Left hindlimb (tissue), 1 donor: ENCODE measurements around the gene ZNF132.
"Not testable (repeated sequence)": the region's sequence is repeated elsewhere in the genome, so short reads cannot be mapped to it uniquely, and the experiment has no call there.

ENCODE experiments used
- DNase-seq: peaks from one replicate; pipeline ENCODE4 v3.0.0-alpha.2; 2018

ZNF132 gene

GRCh38 chr19:58466760-58467589, 27.0 kb upstream of the ZNF132 start, which contains the start of gene ZNF324:
ZNF324 (plus strand) TSS chr19:58467080; CDS start chr19:58469186, 2,106 bp downstream.
- peak; percentile 98 for DNase-seq

- no peak for DNase-seq
These were observed 26.3 kb upstream of the ZNF132 start for GRCh38 chr19:58466089-58466759.

- DNase-seq, result no peak
These were observed 20.1 kb upstream of the ZNF132 start for GRCh38 chr19:58460039-58460438.

- no peak for DNase-seq
These were observed 16.2 kb upstream of the ZNF132 start for GRCh38 chr19:58456111-58456510.

GRCh38 chr19:58455306-58455705, 15.4 kb upstream of the ZNF132 start:
- DNase-seq, result no peak

- no peak for DNase-seq
These were observed 13.8 kb upstream of the ZNF132 start for GRCh38 chr19:58453743-58454142.

- peak; percentile 96 for DNase-seq
These were observed 11.6 kb upstream of the ZNF132 start, which contains the start of gene ZNF324B for GRCh38 chr19:58451358-58452101. ZNF324B (plus strand) TSS chr19:58451622; CDS start chr19:58453702, 2,080 bp downstream.

- DNase-seq, result no peak
These were observed 11.0 kb upstream of the ZNF132 start for GRCh38 chr19:58450856-58451357.

- DNase-seq, result not testable (repeated sequence)
These were observed 10.0 kb upstream of the ZNF132 start for GRCh38 chr19:58449980-58450379.

- DNase-seq, result not testable (repeated sequence)
These were observed 8.9 kb upstream of the ZNF132 start for GRCh38 chr19:58448860-58449259.

GRCh38 chr19:58442986-58443385, 3.0 kb upstream of the ZNF132 start:
- DNase-seq, result not testable (repeated sequence)

GRCh38 chr19:58440556-58440955, 603 bp upstream of the ZNF132 start:
- no peak for DNase-seq

- DNase-seq, result no peak
These were observed 5.7 kb downstream of the ZNF132 start for GRCh38 chr19:58434217-58434616.

- DNase-seq, result no peak
These were observed 10.2 kb downstream of the ZNF132 start for GRCh38 chr19:58429745-58430144.

- DNase-seq, result no peak
These were observed 11.3 kb downstream of the ZNF132 start for GRCh38 chr19:58428617-58429016.

GRCh38 chr19:58417071-58417470, 22.9 kb downstream of the ZNF132 start:
- DNase-seq, result no peak

GRCh38 chr19:58416604-58417003, 23.3 kb downstream of the ZNF132 start:
- DNase-seq, result no peak

- no peak for DNase-seq
These were observed 30.8 kb downstream of the ZNF132 start for GRCh38 chr19:58409010-58409790.

GRCh38 chr19:58408152-58409009, 31.6 kb downstream of the ZNF132 start, which contains the start of gene ZNF584:
ZNF584 (plus strand) TSS chr19:58408649; CDS start chr19:58409148, 499 bp downstream.
- DNase-seq, result peak; percentile 97

GRCh38 chr19:58407658-58408151, 32.2 kb downstream of the ZNF132 start:
- DNase-seq, result no peak
